Keratinocyte (primary cell): ENCODE data around the gene PHLDB3. TPM values are rescaled to one million over a fixed set of nuclear protein-coding genes. Genes with fewer than 3 reads are reported as not detected.

Experiments used
- DNase-seq: peaks from one replicate; pipeline ENCODE4 v3.0.0-alpha.2; 2011; ENCODE audit warnings: low read depth, missing footprints, low spot score
- FAIRE-seq: peaks from 2 replicates; lab custom pipeline; 2011; peaks lifted over from hg19 to GRCh38; lab: Jason Lieb, UNC
- H2AFZ ChIP-seq: 2 replicates; pipeline ENCODE4 v1.6.0; 2012; ENCODE audit warnings: low read length, control low read depth, inconsistent platforms; ENCODE audit not compliant: control insufficient read depth
- H3K27ac ChIP-seq: 2 replicates; pipeline ENCODE4 v1.5.1; 2011; ENCODE audit warnings: low read length; ENCODE audit not compliant: control insufficient read depth, insufficient read depth
- H3K27me3 ChIP-seq: 3 replicates; pipeline ENCODE4 v1.6.0; 2011; ENCODE audit warnings: low read length; ENCODE audit not compliant: control insufficient read depth, insufficient read depth; ENCODE audit errors: extremely low read depth
- H3K36me3 ChIP-seq, 2 experiments: 2 replicates in 1 of 2; 3 replicates in 1 of 2; pipeline ENCODE4 v1.5.1; 2011; ENCODE audit warnings: low read length in 2 of 2, mild to moderate bottlenecking in 1 of 2; ENCODE audit not compliant: control insufficient read depth in 2 of 2, insufficient read depth in 2 of 2; ENCODE audit errors: extremely low read depth in 1 of 2
- H3K4me1 ChIP-seq: 3 replicates; pipeline ENCODE4 v1.5.1; 2011; ENCODE audit warnings: low read length; ENCODE audit not compliant: control insufficient read depth, insufficient read depth; ENCODE audit errors: extremely low read depth
- H3K4me2 ChIP-seq: 3 replicates; pipeline ENCODE4 v1.6.0; 2011; ENCODE audit warnings: low read depth, low read length; ENCODE audit not compliant: control insufficient read depth, insufficient read depth; ENCODE audit errors: extremely low read depth
- H3K4me3 ChIP-seq, 3 experiments: fragments of 200-600 bp in 1 of 3; sonication (generic) in 1 of 3; 2 replicates in 2 of 3; 3 replicates in 1 of 3; pipeline ENCODE4 v1.5.1; 2011 to 2016; ENCODE audit warnings: low read length in 3 of 3, mild to moderate bottlenecking in 3 of 3, control low read depth in 2 of 3, inconsistent platforms in 1 of 3, low read depth in 1 of 3, mixed read lengths in 1 of 3, mixed run types in 1 of 3, moderate library complexity in 1 of 3; ENCODE audit not compliant: control insufficient read depth in 2 of 3, insufficient read depth in 2 of 3; ENCODE audit errors: extremely low read depth in 1 of 3
- H3K79me2 ChIP-seq: 2 replicates; pipeline ENCODE4 v1.6.0; 2012; ENCODE audit warnings: low read length; ENCODE audit not compliant: control insufficient read depth, insufficient read depth
- H3K9ac ChIP-seq: 3 replicates; pipeline ENCODE4 v1.6.0; 2011; ENCODE audit warnings: low read length; ENCODE audit not compliant: control insufficient read depth, insufficient read depth; ENCODE audit errors: extremely low read depth
- H3K9me1 ChIP-seq: 3 replicates; pipeline ENCODE4 v1.6.0; 2011; ENCODE audit warnings: low read length; ENCODE audit not compliant: control insufficient read depth, insufficient read depth; ENCODE audit errors: extremely low read depth
- H3K9me3 ChIP-seq: 2 replicates; pipeline ENCODE4 v1.5.1; 2012; ENCODE audit warnings: low read depth, low read length; ENCODE audit not compliant: control insufficient read depth
- H4K20me1 ChIP-seq: 3 replicates; pipeline ENCODE4 v1.6.0; 2011; ENCODE audit warnings: low read length; ENCODE audit not compliant: control insufficient read depth, insufficient read depth; ENCODE audit errors: extremely low read depth
- CTCF ChIP-seq, 3 experiments: IDR thresholded peaks in 1 of 3; conservative IDR thresholded peaks in 1 of 3; optimal IDR thresholded peaks in 1 of 3; 2 replicates in 2 of 3; 3 replicates in 1 of 3; pipeline versions ENCODE3 to v1.5.1; 2011; ENCODE audit warnings: low read length in 3 of 3, mild to moderate bottlenecking in 3 of 3, moderate library complexity in 2 of 3, control low read depth in 1 of 3, inconsistent platforms in 1 of 3; ENCODE audit not compliant: insufficient read depth in 2 of 3; ENCODE audit errors: extremely low read depth in 1 of 3
- EZH2 ChIP-seq: IDR thresholded peaks from one replicate; pipeline ENCODE4 v1.6.1; 2012; ENCODE audit warnings: inconsistent platforms, mild to moderate bottlenecking, low read length, moderate library complexity
- dilution Hi-C: fragments of 300-500 bp; cut with MboI; formaldehyde crosslinking; loops from one replicate; pipeline ENCODE4 v1.7.0; 2020; ENCODE audit warnings: low sequenced_read_pairs; ENCODE audit not compliant: extremely low pct_ligation_motif_present
- polyA plus RNA-seq, 5 experiments: library from polyadenylated mRNA; depleted of rRNA in 3 of 5; stranded (reverse) in 3 of 5; stranded (forward) in 1 of 5; unstranded in 1 of 5; fragments of >200 nt; gene quantifications; 1 replicate in 1 of 5; 2 replicates in 3 of 5; 3 replicates in 1 of 5; pipeline versions ENCODE4 v1.2.1 to v1.2.3, GENCODE V29; 2011 to 2012; ENCODE audit warnings: missing spikeins in 2 of 5, low read depth in 1 of 5, low replicate concordance in 1 of 5

PHLDB3 gene
- polyA plus RNA-seq, 1 donor (not counting 4 experiments of a cell fraction or from before 2014, with no cell fraction given) = 6.7 TPM

- H3K9ac ChIP-seq = no peak overlapping the region
- TF ChIP-seq CTCF (optimal IDR thresholded peaks at IDR 0.05 in 1 of 3, IDR thresholded peaks at IDR 0.05 in 1 of 3, conservative IDR thresholded peaks at IDR 0.05 in 1 of 3; ENCODE audit: extremely low read depth in 1 of 3, insufficient read depth in 2 of 3, low read length in 3 of 3) = no peak
- TF ChIP-seq EZH2 = no peak
- no peaks in the 10 kb centered on the region for H3K9me1 ChIP-seq
- no peak overlapping the region for H3K27ac ChIP-seq
- H4K20me1 ChIP-seq = no peaks in the 10 kb centered on the region
- no peaks in the 10 kb centered on the region for H3K79me2 ChIP-seq
- H3K4me1 ChIP-seq = no peaks in the 10 kb centered on the region
- H3K27me3 ChIP-seq = no peaks in the 10 kb centered on the region
- H3K36me3 ChIP-seq = peaks cover 13 to 23% of the 10 kb centered on the region in 2 experiments
- H2AFZ ChIP-seq = no peak overlapping the region
- H3K4me3 ChIP-seq = no peak overlapping the region
- no peak overlapping the region for H3K4me2 ChIP-seq
- no peaks in the 10 kb centered on the region for H3K9me3 ChIP-seq
- DNase-seq (no peak), FAIRE-seq (no peak)
- dilution Hi-C loops = no loop called here
Measured at GRCh38 chr19:43546581-43546980, 42.0 kb upstream of the PHLDB3 start.

GRCh38 chr19:43545981-43546380 is 41.4 kb upstream of the PHLDB3 start:
- no peaks in the 10 kb centered on the region for H4K20me1 ChIP-seq
- H3K27me3 ChIP-seq = no peaks in the 10 kb centered on the region
- no peaks in the 10 kb centered on the region for H3K79me2 ChIP-seq
- no peak overlapping the region for H3K4me2 ChIP-seq
- no peak for TF ChIP-seq CTCF (optimal IDR thresholded peaks at IDR 0.05 in 1 of 3, IDR thresholded peaks at IDR 0.05 in 1 of 3, conservative IDR thresholded peaks at IDR 0.05 in 1 of 3; ENCODE audit: extremely low read depth in 1 of 3, insufficient read depth in 2 of 3, low read length in 3 of 3)
- TF ChIP-seq EZH2 = no peak
- no peaks in the 10 kb centered on the region for H3K9me3 ChIP-seq
- H3K4me1 ChIP-seq = no peaks in the 10 kb centered on the region
- DNase-seq (no peak), FAIRE-seq (no peak)
- no peaks in the 10 kb centered on the region for H3K9me1 ChIP-seq
- H2AFZ ChIP-seq = no peak overlapping the region
- no peak overlapping the region for H3K9ac ChIP-seq
- no peak overlapping the region for H3K4me3 ChIP-seq
- peaks cover 12 to 20% of the 10 kb centered on the region in 2 experiments for H3K36me3 ChIP-seq
- H3K27ac ChIP-seq = no peak overlapping the region
- dilution Hi-C loops = no loop called here
